Panc1 (cell line): ENCODE data around the gene GZMA. TPM values are rescaled to one million over a fixed set of nuclear protein-coding genes. Genes with fewer than 3 reads are reported as not detected.

Experiments used
- total RNA-seq: library from RNA; stranded (reverse); gene quantifications from one replicate; pipeline ENCODE4 v1.2.1, GENCODE V29; 2021; ENCODE audit not compliant: unreplicated experiment

The GZMA gene
- total RNA-seq, 1 experiment from 2014 or later, result not detected

Other genes with a start within 250 kb of the GZMA start
- not detected for gene ESM1, start 117.1 kb upstream of the GZMA start, total RNA-seq
- gene GZMK, start 78.4 kb upstream of the GZMA start, total RNA-seq, result not detected
- gene GPX8, start 57.5 kb downstream of the GZMA start, total RNA-seq, result 24.8 TPM
- 0.08 TPM for gene CDC20B, start 70.5 kb downstream of the GZMA start, total RNA-seq
- 2.9 TPM for gene MCIDAS, start 124.7 kb downstream of the GZMA start, total RNA-seq
- gene CCNO, start 131.0 kb downstream of the GZMA start, total RNA-seq, result 12.3 TPM
- gene DHX29, start 205.0 kb downstream of the GZMA start, total RNA-seq, result 30.1 TPM
- 97.0 TPM for gene MTREX, start 205.3 kb downstream of the GZMA start, total RNA-seq